ENCODE data around the gene MRFAP1L1. TPM values are rescaled to one million over a fixed set of nuclear protein-coding genes. Genes with fewer than 3 reads are reported as not detected.
A peak's percentile ranks its signal among the peaks of the same experiment; 100 is the strongest.
"Not testable (repeated sequence)": the region's sequence is repeated elsewhere in the genome, so short reads cannot be mapped to it uniquely, and the experiment has no call there.

Gene MRFAP1L1
- total RNA-seq, 6 donors from 2014 or later = 24.6 to 71.3 (median 50.8) TPM

GRCh38 chr4:6730603-6731317, 21.1 kb upstream of the MRFAP1L1 start:
- ATAC-seq (ENCODE audit: low FRiP score in 2 of 2) = no peak
- Histone ChIP-seq H3K9me3 (no peaks in the 10 kb centered on the region), H3K4me1 (peaks cover 4 to 11% (median 7%) of the 10 kb centered on the region in 4 donors), H3K36me3 (no peaks in the 10 kb centered on the region), H3K4me3 (no peak overlapping the region), H3K27me3 (no peaks in the 10 kb centered on the region), H3K27ac (no peak overlapping the region)
- DNase-seq = no peak
- 79 to 82% methylated on average over 12 to 20 of the region's 20 CpGs for WGBS, 2 donors
- no peak for TF ChIP-seq EP300 (IDR thresholded peaks at IDR 0.05)
- TF ChIP-seq, protein P1, sequence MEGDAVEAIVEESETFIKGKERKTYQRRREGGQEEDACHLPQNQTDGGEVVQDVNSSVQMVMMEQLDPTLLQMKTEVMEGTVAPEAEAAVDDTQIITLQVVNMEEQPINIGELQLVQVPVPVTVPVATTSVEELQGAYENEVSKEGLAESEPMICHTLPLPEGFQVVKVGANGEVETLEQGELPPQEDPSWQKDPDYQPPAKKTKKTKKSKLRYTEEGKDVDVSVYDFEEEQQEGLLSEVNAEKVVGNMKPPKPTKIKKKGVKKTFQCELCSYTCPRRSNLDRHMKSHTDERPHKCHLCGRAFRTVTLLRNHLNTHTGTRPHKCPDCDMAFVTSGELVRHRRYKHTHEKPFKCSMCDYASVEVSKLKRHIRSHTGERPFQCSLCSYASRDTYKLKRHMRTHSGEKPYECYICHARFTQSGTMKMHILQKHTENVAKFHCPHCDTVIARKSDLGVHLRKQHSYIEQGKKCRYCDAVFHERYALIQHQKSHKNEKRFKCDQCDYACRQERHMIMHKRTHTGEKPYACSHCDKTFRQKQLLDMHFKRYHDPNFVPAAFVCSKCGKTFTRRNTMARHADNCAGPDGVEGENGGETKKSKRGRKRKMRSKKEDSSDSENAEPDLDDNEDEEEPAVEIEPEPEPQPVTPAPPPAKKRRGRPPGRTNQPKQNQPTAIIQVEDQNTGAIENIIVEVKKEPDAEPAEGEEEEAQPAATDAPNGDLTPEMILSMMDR (IDR thresholded peaks at IDR 0.05) = no peak
- no peak for TF ChIP-seq POLR2AphosphoS5 (IDR thresholded peaks at IDR 0.05)
- TF ChIP-seq POLR2A (IDR thresholded peaks at IDR 0.05) = no peak

DNA sequence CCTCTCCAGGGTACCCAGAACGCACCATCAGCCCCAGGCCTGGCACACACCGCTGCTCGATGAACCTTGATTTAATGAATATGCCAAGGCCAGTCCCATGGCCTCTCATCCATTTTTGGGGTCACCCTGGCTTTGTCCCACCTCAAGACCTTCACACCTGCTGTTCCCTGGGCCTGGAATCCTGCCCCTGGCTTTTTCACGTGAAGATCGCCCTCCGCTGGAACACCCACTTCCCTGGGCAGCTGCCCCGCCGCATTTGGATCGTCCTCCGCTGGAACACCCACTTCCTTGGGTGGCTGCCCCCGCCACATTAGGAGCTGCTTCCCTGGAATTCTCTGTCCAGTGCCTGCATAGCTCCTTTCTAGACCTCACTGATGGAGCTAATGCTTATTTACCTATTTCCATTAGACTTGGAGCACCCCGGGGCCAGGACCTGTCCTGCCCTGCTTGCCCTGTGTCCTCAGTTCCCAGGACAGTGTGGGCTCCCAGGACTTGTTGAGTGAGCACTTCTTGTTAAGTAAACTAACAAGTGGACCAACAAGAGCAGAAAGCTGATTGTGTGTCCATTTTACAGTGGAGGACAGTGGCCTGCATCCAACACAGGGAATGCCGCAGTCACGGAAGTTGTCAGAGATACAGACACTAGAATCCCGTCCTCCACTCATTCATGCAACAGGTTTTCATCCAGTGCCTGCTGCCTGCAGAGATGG, 18.8 kb upstream of the MRFAP1L1 start:
- Histone ChIP-seq H3K36me3 (no peaks in the 10 kb centered on the region), H3K9me3 (no peaks in the 10 kb centered on the region), H3K4me3 (no peak overlapping the region), H3K27me3 (no peaks in the 10 kb centered on the region), H3K27ac (no peak overlapping the region), H3K4me1 (peaks cover 4 to 11% (median 7%) of the 10 kb centered on the region in 4 donors)
- 86% methylated on average over 11 to 15 of the region's 15 CpGs for WGBS, 2 donors
- no peak for ATAC-seq (ENCODE audit: low FRiP score in 2 of 2)
- TF ChIP-seq POLR2A (IDR thresholded peaks at IDR 0.05) = no peak
- TF ChIP-seq POLR2AphosphoS5 (IDR thresholded peaks at IDR 0.05) = no peak
- TF ChIP-seq, protein P1 (IDR thresholded peaks at IDR 0.05) = no peak
- DNase-seq = no peak

DNA sequence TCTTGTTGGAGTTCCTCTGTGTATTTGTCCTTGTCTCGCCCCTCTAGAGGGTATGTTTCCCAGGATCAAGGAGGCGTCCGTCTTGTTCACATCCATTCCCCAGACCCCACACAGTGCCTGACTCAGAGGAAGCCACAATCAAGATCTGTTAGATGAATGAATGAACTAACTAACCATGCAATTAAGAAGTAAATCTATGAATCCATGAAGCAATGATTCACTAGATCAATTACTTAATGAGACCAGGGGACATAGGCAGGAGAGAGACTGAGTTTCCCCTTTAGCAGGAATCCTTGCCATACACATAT, 18.2 kb upstream of the MRFAP1L1 start:
- Histone ChIP-seq H3K36me3 (no peaks in the 10 kb centered on the region), H3K27ac (no peak overlapping the region), H3K4me1 (peaks cover 4 to 8% (median 5%) of the 10 kb centered on the region in 4 donors), H3K4me3 (no peak overlapping the region), H3K27me3 (no peaks in the 10 kb centered on the region), H3K9me3 (no peaks in the 10 kb centered on the region)
- 43 to 71% methylated on average over 3 of the region's 3 CpGs for WGBS, 2 donors
- DNase-seq (no peak), ATAC-seq (ENCODE audit: low FRiP score in 2 of 2) (no peak)
- TF ChIP-seq POLR2A (IDR thresholded peaks at IDR 0.05) (no peak), POLR2AphosphoS5 (IDR thresholded peaks at IDR 0.05) (no peak), EP300 (IDR thresholded peaks at IDR 0.05) (no peak)
- TF ChIP-seq, protein P1 (IDR thresholded peaks at IDR 0.05) = no peak

DNA sequence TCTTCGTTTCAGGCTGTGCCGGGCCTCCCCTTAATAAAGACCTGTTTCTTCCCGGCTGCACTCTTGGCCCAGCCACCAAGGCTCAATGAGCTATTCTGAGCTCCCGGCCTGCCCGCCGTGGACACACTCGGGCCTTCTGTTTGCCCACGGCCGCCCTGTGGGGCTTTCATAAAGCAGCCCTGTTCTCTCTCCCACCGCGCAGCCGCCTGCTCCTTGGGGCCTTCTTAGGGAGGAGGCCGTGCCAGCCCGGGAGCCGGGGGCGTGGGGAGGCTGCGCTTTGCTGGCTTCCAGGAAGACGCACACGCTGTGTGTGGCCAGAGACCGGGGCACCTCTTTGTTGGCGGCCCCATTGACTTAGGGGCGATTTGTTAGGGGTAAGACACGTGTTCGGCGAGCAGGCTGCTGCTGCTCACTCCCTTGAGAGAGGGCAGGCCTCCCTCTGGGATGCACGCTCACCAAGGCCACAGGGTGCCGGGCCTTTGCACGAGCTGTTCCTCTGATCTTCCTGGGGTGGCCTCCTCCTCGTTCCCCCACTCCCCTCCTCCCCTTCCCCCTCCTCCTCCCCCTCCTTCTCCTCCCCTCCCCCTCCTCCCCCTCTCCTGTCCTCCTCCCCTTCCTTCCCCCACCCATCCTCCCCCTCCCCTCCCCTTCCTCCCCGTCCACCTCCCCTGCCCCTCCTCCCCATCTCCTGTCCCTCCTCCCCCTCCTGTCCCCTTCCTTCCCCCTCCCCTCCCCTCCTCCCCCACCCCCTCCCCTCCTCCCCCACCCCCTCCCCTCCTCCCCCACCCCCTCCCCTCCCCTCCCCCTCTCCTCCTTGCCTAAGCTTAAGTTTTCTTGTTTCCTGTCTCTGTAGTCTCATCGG, 17.6 kb upstream of the MRFAP1L1 start:
- DNase-seq (peak in 1 of 2 donors; percentile 83), ATAC-seq (ENCODE audit: low FRiP score in 2 of 2) (peak in 1 of 2 donors; percentile 34)
- no peaks in the 10 kb centered on the region for H3K9me3 ChIP-seq
- no peak overlapping the region for H3K27ac ChIP-seq
- H3K27me3 ChIP-seq = no peaks in the 10 kb centered on the region
- no peaks in the 10 kb centered on the region for H3K36me3 ChIP-seq
- peaks cover 0 to 3% (median under 1%) of the 10 kb centered on the region in 4 donors for H3K4me1 ChIP-seq
- H3K4me3 ChIP-seq = no peak overlapping the region
- WGBS, 2 donors = 39 to 50% methylated on average over 5 to 29 of the region's 31 CpGs
- TF ChIP-seq POLR2A (IDR thresholded peaks at IDR 0.05) (no peak), EP300 (IDR thresholded peaks at IDR 0.05) (no peak), POLR2AphosphoS5 (IDR thresholded peaks at IDR 0.05) (no peak)
- TF ChIP-seq, protein P1 (IDR thresholded peaks at IDR 0.05) = no peak

- H3K27me3 ChIP-seq; H3K27ac ChIP-seq; H3K4me1 ChIP-seq; DNase-seq; H3K4me3 ChIP-seq; ATAC-seq (ENCODE audit: low FRiP score in 2 of 2); H3K36me3 ChIP-seq; H3K9me3 ChIP-seq: not testable (repeated sequence)
- WGBS, 2 donors = 90 to 93% methylated on average over 16 of the region's 16 CpGs
Measured at GRCh38 chr4:6725427-6725961, 15.8 kb upstream of the MRFAP1L1 start.

Data from upper lobe of left lung (tissue), 6 donors.